ENCODE measurements around the gene SPINT1. TPM values are rescaled to one million over a fixed set of nuclear protein-coding genes. Genes with fewer than 3 reads are reported as not detected.

The SPINT1 gene, protein sequence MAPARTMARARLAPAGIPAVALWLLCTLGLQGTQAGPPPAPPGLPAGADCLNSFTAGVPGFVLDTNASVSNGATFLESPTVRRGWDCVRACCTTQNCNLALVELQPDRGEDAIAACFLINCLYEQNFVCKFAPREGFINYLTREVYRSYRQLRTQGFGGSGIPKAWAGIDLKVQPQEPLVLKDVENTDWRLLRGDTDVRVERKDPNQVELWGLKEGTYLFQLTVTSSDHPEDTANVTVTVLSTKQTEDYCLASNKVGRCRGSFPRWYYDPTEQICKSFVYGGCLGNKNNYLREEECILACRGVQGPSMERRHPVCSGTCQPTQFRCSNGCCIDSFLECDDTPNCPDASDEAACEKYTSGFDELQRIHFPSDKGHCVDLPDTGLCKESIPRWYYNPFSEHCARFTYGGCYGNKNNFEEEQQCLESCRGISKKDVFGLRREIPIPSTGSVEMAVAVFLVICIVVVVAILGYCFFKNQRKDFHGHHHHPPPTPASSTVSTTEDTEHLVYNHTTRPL
- total RNA-seq, result 100 to 1,000 TPM; 280 to 330 TPM

DNA sequence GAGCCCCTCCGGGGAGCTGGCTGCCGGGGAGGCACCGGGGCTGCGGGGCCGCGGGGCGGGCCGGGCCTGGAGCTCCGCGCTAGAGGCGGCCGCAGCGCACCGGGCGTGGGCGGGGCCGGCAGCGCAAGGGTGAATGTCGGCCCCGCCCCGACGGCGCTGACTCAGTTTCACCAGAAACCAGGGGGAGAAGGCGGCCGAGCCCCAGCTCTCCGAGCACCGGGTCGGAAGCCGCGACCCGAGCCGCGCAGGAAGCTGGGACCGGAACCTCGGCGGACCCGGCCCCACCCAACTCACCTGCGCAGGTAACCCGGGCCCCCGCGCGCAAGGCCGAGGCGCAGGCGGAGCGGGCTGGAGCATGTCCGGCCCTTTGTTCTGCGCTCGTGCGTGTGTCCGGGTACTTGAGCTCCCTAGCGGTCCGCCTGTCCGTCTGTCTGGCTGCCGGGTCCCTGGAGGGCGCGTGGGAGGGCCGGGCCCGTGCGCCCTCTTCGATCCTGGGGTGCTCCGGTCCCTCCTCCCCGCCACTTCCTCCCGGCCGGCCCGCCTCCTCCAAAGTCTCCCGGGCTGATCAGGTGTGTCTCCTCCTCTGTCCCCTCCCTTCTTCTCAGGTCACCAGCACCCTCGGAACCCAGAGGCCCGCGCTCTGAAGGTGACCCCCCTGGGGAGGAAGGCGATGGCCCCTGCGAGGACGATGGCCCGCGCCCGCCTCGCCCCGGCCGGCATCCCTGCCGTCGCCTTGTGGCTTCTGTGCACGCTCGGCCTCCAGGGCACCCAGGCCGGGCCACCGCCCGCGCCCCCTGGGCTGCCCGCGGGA is at the start of gene SPINT1:
Gene SPINT1 (plus strand): TSS at position 164 of the 811 bp plus-strand sequence. CDS start 507 bp downstream, at position 671.
- no peaks in the 10 kb centered on the region for H3K27me3 ChIP-seq
- H3K9me3 ChIP-seq, result no peaks in the 10 kb centered on the region
- intact Hi-C loops (cut with DNase I), result no loop called here
- no peaks in the 10 kb centered on the region for H3K36me3 ChIP-seq
- peak; percentile 82 for DNase-seq
- TF ChIP-seq, protein P1, sequence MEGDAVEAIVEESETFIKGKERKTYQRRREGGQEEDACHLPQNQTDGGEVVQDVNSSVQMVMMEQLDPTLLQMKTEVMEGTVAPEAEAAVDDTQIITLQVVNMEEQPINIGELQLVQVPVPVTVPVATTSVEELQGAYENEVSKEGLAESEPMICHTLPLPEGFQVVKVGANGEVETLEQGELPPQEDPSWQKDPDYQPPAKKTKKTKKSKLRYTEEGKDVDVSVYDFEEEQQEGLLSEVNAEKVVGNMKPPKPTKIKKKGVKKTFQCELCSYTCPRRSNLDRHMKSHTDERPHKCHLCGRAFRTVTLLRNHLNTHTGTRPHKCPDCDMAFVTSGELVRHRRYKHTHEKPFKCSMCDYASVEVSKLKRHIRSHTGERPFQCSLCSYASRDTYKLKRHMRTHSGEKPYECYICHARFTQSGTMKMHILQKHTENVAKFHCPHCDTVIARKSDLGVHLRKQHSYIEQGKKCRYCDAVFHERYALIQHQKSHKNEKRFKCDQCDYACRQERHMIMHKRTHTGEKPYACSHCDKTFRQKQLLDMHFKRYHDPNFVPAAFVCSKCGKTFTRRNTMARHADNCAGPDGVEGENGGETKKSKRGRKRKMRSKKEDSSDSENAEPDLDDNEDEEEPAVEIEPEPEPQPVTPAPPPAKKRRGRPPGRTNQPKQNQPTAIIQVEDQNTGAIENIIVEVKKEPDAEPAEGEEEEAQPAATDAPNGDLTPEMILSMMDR (IDR thresholded peaks at IDR 0.05), result no peak
- H3K4me1 ChIP-seq, result no peaks in the 10 kb centered on the region
- H3K27ac ChIP-seq, result peak within 1 kb of the TSS; percentile 96
- peak within 1 kb of the TSS; percentile 81 for H3K4me3 ChIP-seq
- H3K9ac ChIP-seq (ENCODE audit: low read depth in 2 of 2, low read length in 2 of 2), result peak within 1 kb of the TSS; percentile 77 to 94

DNA sequence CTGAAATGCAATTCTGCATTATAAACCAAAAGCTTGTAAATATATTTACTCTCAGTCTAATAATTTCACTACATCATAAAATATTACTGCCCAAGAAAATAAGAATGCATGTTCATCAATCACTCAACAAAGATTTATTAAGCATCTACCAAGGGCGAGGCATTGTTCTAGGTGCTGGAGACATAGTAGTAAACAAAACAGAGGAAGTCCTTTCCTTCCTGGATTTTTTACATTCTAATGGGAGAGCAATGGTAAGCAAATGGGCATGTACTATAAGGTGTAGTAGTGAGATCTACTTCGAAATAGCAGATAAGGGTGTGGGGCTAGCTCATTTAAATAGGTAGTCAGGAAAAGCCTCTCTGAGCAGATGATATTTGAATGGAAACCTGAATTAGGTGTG is 47.8 kb upstream of the SPINT1 start:
- peaks cover 13% of the 10 kb centered on the region for H3K4me1 ChIP-seq
- peak overlapping the region; percentile 16 for H3K27ac ChIP-seq
- intact Hi-C loops (cut with DNase I), result no loop called here
- TF ChIP-seq, protein P1 (IDR thresholded peaks at IDR 0.05), result no peak
- H3K9ac ChIP-seq (ENCODE audit: low read depth in 2 of 2, low read length in 2 of 2), result no peak overlapping the region
- no peaks in the 10 kb centered on the region for H3K36me3 ChIP-seq
- no peak for DNase-seq
- H3K27me3 ChIP-seq, result no peaks in the 10 kb centered on the region
- H3K9me3 ChIP-seq, result no peaks in the 10 kb centered on the region
- H3K4me3 ChIP-seq, result no peak overlapping the region

DNA sequence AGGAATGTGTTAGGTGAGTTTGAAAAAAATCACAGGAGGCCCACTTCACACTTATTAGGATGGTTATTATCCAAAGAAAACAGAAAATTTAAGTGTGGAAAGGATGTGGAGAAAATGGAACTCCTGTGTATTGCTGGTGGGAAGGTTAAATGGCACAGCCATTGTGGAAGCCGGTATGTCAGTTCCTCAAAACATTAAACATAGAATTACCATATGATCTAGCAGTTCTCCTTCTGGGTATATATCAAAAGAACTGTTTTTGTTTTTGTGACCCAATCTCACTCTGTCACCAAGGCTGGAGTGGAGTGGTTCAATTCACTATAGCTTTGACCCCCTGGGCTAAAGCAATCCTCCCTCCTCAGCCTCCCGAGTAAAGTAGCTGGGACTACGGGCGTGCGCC is 47.3 kb upstream of the SPINT1 start:
- peak overlapping the region; percentile 16 for H3K27ac ChIP-seq
- H3K4me3 ChIP-seq, result no peak overlapping the region
- H3K36me3 ChIP-seq, result no peaks in the 10 kb centered on the region
- no peaks in the 10 kb centered on the region for H3K27me3 ChIP-seq
- intact Hi-C loops (cut with DNase I), result no loop called here
- no peak for DNase-seq
- no peaks in the 10 kb centered on the region for H3K9me3 ChIP-seq
- H3K9ac ChIP-seq (ENCODE audit: low read depth in 2 of 2, low read length in 2 of 2), result no peak overlapping the region
- peaks cover 13% of the 10 kb centered on the region for H3K4me1 ChIP-seq
- TF ChIP-seq, protein P1 (IDR thresholded peaks at IDR 0.05), result no peak

DNA sequence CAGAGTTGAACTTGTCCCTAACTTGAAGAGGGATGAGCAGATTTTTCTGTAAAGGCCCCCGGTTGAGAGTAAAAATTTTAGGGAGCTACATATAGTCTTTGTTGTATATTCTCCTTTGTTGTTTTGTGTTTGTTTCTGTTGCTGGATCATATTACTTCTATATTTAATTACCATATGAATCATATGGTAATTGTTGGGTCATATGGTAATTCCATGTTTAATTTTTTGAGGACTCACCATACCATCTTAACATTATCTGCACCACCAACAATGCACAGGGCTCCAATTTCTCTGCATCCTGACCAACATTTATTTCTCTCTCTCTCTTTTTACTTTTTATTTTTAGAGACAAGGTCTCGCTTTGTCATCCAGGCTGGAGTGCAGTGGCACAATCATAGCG is 44.3 kb upstream of the SPINT1 start:
- Histone ChIP-seq H3K9me3 (no peaks in the 10 kb centered on the region), H3K36me3 (no peaks in the 10 kb centered on the region), H3K4me1 (peaks cover 3% of the 10 kb centered on the region), H3K27ac (no peak overlapping the region), H3K27me3 (no peaks in the 10 kb centered on the region), H3K9ac (ENCODE audit: low read depth in 2 of 2, low read length in 2 of 2) (no peak overlapping the region), H3K4me3 (no peak overlapping the region)
- intact Hi-C loops (cut with DNase I), result no loop called here
- TF ChIP-seq, protein P1 (IDR thresholded peaks at IDR 0.05), result no peak
- DNase-seq, result no peak

DNA sequence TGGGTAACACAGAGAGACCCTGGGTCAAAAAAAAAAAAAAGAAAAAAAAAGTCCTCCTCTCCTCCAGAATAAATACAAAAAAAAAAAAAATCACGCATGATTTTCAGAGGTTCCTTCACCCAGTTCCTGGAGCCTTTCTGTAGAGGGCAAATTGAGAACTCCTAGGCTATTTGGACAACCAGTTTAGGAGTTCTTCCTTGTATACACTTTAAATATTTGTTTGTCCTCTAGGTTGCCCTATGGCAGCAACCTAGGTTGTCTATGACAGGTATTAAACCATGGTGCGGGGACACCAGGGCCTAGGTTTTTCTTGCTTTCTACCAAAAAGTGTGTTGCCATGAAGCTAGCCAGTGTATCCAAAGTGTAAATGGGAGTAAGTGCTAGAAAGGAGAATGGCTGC is 40.8 kb upstream of the SPINT1 start:
- Histone ChIP-seq H3K9ac (ENCODE audit: low read depth in 2 of 2, low read length in 2 of 2) (no peak overlapping the region), H3K9me3 (no peaks in the 10 kb centered on the region), H3K4me3 (no peak overlapping the region), H3K27me3 (no peaks in the 10 kb centered on the region), H3K27ac (no peak overlapping the region), H3K4me1 (peaks cover 7% of the 10 kb centered on the region), H3K36me3 (no peaks in the 10 kb centered on the region)
- TF ChIP-seq, protein P1 (IDR thresholded peaks at IDR 0.05), result no peak
- no peak for DNase-seq
- intact Hi-C loops (cut with DNase I), result no loop called here

Measured in colonic mucosa (tissue), 4 donors.